Esophagus squamous epithelium (tissue), 4 donors: ENCODE data around the gene GRIPAP1.

Experiments
- CTCF ChIP-seq, 6 experiments: fragments of 450-650 bp in 4 of 6; fragments of 200-600 bp in 2 of 6; sonication (generic) in 2 of 6; IDR thresholded peaks; one replicate each; pipeline ENCODE4 v1.5.1; 2016 to 2019; ENCODE audit warnings: antibody characterized with exemption in 6 of 6, mild to moderate bottlenecking in 4 of 6, moderate library complexity in 4 of 6
- POLR2A ChIP-seq, 4 donors: fragments of 450-650 bp; IDR thresholded peaks; one replicate each; pipeline ENCODE4 v1.6.1; 2017; ENCODE audit warnings: antibody characterized with exemption in 4 of 4, mild to moderate bottlenecking in 4 of 4, moderate library complexity in 3 of 4

GRCh38 chrX:48957827-48958634, 44.0 kb downstream of the GRIPAP1 start:
- peak in 3 of 4 donors; percentile 12 to 71 (median 39) for TF ChIP-seq POLR2A (IDR thresholded peaks at IDR 0.05)
- TF ChIP-seq CTCF (IDR thresholded peaks at IDR 0.05), result no peak
